Measurements from ENCODE around the gene GSTP1. TPM values are rescaled to one million over a fixed set of nuclear protein-coding genes. Genes with fewer than 3 reads are reported as not detected.

Gene GSTP1
- total and polyA plus RNA-seq, 2 of the 8 experiments (the other 6 are each of a cell fraction or from before 2014, with no cell fraction given) = 1,454 to 3,329 TPM

- TF ChIP-seq YY1 (IDR thresholded peaks at IDR 0.05; ENCODE audit: low read depth, low read length) (no peak), TCF12 (IDR thresholded peaks at IDR 0.05; ENCODE audit: low read depth, low read length) (no peak), KDM1A (IDR thresholded peaks at IDR 0.05; ENCODE audit: borderline replicate concordance, low read length) (no peak), POLR2A (IDR thresholded peaks at IDR 0.05; ENCODE audit: control extremely low read depth in 1 of 2, low read depth in 2 of 2, low read length in 2 of 2) (no peak), POU5F1 (IDR thresholded peaks at IDR 0.05; ENCODE audit: low read depth, low read length) (no peak), SIX5 (IDR thresholded peaks at IDR 0.05; ENCODE audit: low read depth, low read length) (no peak)
These were observed 25.7 kb downstream of the GSTP1 start (continued) for GRCh38 chr11:67609316-67609715.
